NCI-H69 (cell line): Measurements from ENCODE around the gene GSTM2.
A peak's percentile ranks its signal among the peaks of the same experiment; 100 is the strongest.

ENCODE experiments used
- DNase-seq: peaks from one replicate; lab custom pipeline; 2025; lab: John Stamatoyannopoulos, UW

The GSTM2 gene

GRCh38 chr1:109629372-109630030, 38.4 kb upstream of the GSTM2 start:
- DNase-seq, result no peak

GRCh38 chr1:109630081-109630897, 37.6 kb upstream of the GSTM2 start:
- peak; percentile 6 for DNase-seq

GRCh38 chr1:109630898-109631512, 36.9 kb upstream of the GSTM2 start:
- no peak for DNase-seq

- DNase-seq, result peak; percentile 56
These were observed 36.0 kb upstream of the GSTM2 start for GRCh38 chr1:109631513-109632505.

GRCh38 chr1:109632671-109633346, 35.0 kb upstream of the GSTM2 start:
- DNase-seq, result peak; percentile 92

- DNase-seq, result peak; percentile 72
These were observed 33.6 kb upstream of the GSTM2 start for GRCh38 chr1:109634292-109634691.

- DNase-seq, result no peak
These were observed 32.8 kb upstream of the GSTM2 start for GRCh38 chr1:109634771-109635750.

GRCh38 chr1:109635862-109636200, 32.0 kb upstream of the GSTM2 start:
- DNase-seq, result no peak

GRCh38 chr1:109636201-109636952, 31.5 kb upstream of the GSTM2 start:
- DNase-seq, result peak; percentile 62

- DNase-seq, result no peak
These were observed 30.4 kb upstream of the GSTM2 start for GRCh38 chr1:109637446-109637845.

GRCh38 chr1:109639063-109639840, 28.6 kb upstream of the GSTM2 start:
- no peak for DNase-seq

GRCh38 chr1:109639841-109640184, 28.0 kb upstream of the GSTM2 start:
- no peak for DNase-seq

GRCh38 chr1:109640285-109640865, 27.5 kb upstream of the GSTM2 start:
- DNase-seq, result peak; percentile 62

GRCh38 chr1:109641078-109641740, 26.6 kb upstream of the GSTM2 start:
- no peak for DNase-seq

GRCh38 chr1:109641861-109642260, 26.0 kb upstream of the GSTM2 start:
- no peak for DNase-seq

GRCh38 chr1:109642626-109643025, 25.2 kb upstream of the GSTM2 start:
- no peak for DNase-seq

GRCh38 chr1:109643385-109644230, 24.2 kb upstream of the GSTM2 start:
- peak; percentile 75 for DNase-seq
